ENCODE data around the gene DAPP1.
"Not testable (repeated sequence)": the region's sequence is repeated elsewhere in the genome, so short reads cannot be mapped to it uniquely, and the experiment has no call there.

Gene DAPP1, protein sequence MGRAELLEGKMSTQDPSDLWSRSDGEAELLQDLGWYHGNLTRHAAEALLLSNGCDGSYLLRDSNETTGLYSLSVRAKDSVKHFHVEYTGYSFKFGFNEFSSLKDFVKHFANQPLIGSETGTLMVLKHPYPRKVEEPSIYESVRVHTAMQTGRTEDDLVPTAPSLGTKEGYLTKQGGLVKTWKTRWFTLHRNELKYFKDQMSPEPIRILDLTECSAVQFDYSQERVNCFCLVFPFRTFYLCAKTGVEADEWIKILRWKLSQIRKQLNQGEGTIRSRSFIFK

DNA sequence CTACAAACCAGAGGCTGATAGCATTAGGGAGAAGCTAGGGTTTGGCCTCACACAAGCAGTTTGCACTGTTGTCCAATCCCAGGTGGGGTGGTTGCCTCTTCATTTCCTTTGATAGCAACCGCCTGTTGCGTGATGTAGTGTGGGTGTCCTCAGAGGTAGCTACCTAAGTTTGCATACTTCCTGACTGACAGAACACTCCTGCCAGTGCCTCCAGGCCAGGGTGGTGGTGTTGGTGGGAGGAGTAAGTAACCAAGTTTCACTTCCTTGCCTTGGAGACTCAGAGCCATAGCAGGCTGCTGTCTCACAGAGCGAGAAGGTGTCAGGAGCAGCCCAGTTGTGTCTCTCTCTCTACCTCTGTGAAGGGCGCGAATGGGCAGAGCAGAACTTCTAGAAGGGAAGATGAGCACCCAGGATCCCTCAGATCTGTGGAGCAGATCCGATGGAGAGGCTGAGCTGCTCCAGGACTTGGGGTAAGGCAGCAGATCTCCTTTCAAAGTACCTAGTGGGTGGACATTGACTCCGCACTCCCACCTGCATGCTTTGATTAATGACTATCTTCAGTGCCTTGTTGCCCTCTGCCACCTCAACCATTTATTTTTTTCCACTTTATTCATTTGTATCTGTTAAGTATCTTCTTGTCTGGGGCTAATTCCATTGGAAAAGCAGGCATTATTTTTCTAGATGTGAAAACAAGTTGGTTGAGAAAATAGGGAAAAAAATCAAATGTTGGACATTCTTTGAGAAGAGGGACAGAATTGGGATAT is at the start of gene DAPP1:
TSS of gene DAPP1 (plus strand) at position 283 of the 764 bp plus-strand sequence. CDS start at position 370, 87 bp downstream.
- DNase-seq (ENCODE audit: low read depth) = peak; percentile 38

- not testable (repeated sequence) for DNase-seq (ENCODE audit: low read depth)
Observed at GRCh38 chr4:99770842-99771241, 45.8 kb upstream of the DAPP1 start.

GRCh38 chr4:99783940-99784339 is 32.7 kb upstream of the DAPP1 start:
- no peak for DNase-seq (ENCODE audit: low read depth)

GRCh38 chr4:99784842-99785241 is 31.8 kb upstream of the DAPP1 start:
- no peak for DNase-seq (ENCODE audit: low read depth)

- no peak for DNase-seq (ENCODE audit: low read depth)
Observed at GRCh38 chr4:99790796-99791617, 25.6 kb upstream of the DAPP1 start.

DNA sequence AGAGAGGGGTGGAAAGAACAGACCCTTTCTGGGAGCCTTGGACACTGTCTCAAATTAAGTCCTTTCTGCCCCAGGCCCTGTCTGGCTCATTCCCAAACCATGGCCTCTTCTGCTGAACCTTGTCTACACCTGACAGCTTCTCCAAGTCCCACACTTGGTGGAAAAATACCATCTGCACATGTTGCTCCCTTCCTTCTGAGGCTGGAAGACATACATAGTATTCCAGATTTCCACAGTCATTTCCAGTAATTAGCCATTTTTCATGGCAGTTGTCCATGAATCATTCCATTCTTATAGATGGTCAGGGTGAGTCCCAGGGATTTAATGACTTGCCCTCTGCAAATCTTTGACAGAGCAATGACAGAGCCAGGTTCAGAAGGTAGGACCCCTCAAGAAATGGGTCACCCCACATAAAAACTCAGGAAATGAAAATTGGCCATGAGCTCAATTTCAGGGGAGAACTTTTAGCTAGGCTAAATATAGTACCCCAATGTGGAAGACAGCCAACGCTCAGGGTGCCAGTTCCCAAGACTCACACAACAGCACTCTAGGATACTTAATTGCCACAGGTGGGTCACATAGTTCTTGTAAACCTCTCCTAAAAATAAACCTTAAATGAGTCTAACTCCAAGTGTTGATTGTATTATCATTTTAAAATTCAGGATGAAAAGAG is 16.2 kb upstream of the DAPP1 start:
- no peak for DNase-seq (ENCODE audit: low read depth)

DNA sequence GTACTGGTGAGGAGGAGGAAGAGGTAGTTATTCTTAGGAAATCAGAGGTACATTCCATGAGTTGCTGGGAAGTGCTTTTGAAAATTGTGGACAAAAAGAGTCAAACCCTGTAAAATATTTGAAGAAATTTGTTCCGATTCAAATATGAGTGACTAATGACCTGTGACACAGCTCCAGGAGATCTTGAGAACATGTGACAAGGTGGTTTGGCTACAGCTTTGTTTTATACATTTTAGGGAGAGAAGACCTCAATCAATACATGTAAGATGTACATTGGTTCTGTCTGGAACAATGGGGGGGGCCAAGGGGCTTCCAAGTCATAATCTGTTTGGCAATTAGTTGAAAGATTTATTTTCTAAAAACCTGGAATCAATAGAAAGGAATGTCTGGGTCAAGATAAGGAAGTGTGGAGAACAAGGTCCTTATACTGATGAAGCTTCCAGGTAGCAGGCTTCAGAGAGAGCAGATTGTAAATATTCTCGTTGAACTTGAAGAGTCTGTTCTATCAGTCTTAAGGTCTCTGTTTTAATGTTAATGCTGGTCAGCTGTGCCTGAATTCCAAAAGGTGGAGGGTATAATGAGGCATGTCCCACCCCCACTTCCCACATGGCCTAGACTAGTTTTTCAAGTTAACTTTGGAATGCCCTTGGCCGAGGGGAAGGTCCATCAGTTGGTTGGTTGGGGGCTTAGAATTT is 15.5 kb upstream of the DAPP1 start:
- DNase-seq (ENCODE audit: low read depth) = no peak

- no peak for DNase-seq (ENCODE audit: low read depth)
Observed at GRCh38 chr4:99803566-99804101, 13.0 kb upstream of the DAPP1 start.

DNA sequence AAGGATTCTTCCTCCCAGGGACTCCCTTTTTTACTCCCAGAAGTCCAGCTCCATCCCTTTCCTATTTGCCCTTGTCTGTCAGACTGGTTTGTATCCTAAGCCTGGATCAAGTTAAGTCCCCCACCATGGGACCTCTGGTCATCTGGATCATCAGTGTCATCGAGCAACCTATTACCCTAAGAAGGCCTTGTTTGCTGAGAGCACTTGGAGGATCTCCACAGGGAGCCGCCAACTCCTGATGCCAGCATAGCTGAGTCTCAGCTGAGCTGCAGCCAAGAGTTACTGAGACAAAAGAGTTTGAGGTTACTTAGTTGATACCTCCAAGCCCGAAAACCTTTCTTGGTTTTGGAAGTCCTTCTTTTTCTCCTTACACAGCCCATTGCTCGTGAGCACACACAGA is 10.1 kb upstream of the DAPP1 start:
- DNase-seq (ENCODE audit: low read depth) = no peak

DNA sequence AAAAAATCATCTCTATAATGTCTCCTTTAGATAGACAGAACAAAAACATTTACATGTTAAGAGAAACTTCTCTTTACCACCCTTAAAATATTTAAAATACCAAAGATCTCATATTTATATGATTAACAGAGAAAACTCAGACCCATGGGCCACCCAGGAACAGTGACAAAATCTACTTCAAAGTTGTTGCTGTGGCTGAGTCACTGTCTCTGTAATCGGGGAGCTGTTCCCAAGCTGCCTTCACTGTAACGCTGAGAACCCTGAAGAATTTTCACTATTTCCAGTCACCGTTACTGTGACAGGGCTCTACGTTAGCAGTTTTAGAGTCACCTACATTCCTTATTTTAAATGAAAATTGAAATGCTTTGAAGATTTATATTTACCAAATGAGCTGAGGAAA is 9.0 kb upstream of the DAPP1 start:
- DNase-seq (ENCODE audit: low read depth) = no peak

DNA sequence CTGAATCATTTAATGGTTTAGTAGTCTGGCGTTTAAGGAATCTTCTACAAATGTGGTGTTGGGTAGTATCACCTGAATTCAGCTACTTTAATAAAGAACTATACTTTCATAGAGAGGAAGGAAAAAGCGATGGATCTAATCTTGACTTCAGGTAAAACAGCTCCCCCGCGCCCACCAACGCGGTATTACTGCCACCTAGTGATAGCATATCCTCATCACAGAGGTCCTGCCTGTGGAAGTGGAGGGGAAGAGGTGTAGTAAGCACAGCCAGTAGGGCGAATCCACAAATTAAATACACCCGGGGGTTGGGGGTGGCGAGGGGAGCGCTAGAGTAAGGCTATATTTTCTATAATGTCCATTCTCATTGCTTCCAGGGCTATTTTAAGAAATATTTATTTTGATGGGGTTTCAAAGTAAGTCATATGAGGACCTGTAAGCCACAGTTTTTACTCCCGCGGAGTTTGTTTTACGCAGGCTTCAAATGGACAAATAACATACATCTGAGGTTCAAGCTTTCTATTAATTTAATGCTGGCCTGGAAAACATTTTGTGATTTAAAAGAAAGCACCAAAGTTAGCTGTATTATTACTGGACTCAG is 8.3 kb upstream of the DAPP1 start:
- DNase-seq (ENCODE audit: low read depth) = peak; percentile 17

GRCh38 chr4:99809326-99809725 is 7.3 kb upstream of the DAPP1 start:
- DNase-seq (ENCODE audit: low read depth) = no peak

- no peak for DNase-seq (ENCODE audit: low read depth)
Observed at GRCh38 chr4:99810536-99810935, 6.1 kb upstream of the DAPP1 start.

DNA sequence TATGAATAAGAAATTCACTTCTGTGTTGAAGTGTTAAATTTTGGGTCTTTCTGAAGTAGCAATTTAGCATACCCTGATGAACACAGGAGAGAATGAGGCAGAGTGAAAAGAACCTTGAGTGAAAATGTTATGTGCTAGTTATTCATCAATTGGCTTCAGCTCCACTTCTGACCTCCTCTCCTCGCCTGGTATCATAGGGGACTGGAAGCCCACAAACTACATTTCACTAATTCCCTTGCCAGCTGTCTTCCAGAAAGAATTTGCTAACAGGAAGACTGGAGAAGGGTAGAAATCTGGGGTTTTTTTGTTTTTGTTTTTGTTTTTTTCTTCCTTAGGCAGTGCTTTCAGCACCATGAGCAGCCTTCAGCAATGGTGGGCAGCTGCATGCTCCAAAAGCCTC is 5.5 kb upstream of the DAPP1 start:
- DNase-seq (ENCODE audit: low read depth) = no peak

GRCh38 chr4:99811850-99812249 is 4.8 kb upstream of the DAPP1 start:
- DNase-seq (ENCODE audit: low read depth) = no peak

DNA sequence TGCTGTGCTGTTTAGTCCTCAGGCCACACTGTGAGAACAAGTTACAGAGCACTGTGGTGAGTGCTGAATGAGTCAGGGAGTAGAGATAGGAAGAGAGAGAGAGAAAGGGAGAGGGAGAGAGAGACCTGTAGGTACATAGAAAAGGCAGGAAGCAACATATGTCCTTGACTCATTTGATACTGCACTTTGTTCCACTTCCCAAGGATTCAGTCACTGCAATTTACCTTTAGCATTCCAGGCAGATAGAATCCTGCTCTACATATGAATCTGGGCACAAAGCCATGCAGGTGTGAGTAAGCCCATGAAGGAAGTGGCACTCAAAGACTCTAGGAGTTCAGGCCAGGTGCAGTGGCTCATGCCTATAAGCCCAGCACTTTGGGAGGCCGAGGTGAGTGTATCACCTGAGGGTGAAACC is 1.0 kb upstream of the DAPP1 start:
- DNase-seq (ENCODE audit: low read depth) = no peak

DNA sequence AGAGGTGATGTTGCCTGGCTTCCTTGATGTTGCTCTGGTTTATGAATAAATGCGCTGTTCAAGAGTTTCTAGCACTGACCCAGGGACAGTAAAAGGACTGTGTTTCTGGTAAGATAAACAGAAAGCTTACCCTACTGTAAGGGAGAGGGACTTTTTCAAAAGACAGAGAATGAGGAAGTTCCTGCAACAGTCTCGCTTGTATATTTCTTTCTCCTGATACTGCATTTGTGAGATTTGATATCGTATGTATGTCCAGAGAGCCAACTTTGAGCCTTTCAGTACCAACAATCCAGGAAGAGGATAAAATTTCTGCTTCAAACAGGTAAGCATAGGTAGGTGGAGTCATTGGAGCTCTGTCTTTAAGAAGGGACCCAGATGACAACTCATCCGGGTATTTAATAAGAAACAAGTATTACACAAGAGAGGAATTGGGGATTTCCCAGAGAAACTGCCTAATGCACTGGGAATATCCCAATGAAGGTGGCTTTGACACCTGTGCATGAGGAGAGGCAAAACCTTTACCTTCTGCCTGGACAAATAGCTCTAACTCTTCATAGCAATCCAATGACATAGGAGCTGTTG is 773 bp downstream of the DAPP1 start:
- DNase-seq (ENCODE audit: low read depth) = no peak

DNA sequence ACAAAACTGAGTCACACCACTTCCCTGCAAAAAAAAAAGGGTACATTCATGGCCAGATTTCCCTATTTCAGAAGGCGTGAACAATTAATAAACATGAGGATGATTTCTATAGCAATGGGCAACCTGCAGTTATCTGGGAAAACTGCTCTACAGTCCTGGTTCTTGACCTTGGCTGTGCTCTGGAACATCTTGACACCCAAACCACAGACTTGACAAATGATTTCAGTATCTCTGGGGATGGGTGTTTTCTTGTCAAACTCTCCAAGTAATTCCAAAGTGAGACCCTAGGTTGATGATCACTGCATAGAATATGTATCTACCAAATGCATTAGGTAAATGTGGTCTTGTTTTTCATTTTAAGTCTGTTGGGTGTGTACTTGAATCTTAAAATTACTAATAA is 2.0 kb downstream of the DAPP1 start:
- DNase-seq (ENCODE audit: low read depth) = no peak

DNA sequence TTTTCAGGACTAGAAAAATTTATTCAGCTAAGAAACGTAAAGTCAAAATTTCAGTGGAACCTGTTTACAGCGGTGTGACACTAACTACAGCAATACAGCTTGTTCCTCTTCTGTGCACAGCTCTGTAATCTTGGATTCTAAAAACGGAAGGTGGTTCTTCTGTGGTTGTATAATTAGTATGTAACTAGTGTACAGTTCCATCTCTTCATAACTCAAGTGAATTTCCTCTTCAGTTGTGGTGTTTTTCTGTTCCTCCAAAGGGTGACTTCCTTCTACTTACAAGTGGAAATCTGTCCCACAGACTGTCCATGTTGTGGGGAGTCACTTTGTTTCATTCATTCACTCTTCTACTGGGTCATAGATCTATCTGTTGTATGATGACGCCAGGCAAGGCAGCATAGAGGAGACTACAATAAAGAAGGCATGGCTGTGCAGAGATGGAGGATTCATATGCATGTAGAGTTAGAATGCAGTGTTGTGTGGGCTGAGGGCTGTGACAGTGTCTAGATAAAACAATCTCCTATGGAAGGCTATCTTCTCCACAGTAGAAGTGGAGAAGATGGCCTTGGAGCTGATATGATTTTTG is 5.4 kb downstream of the DAPP1 start:
- DNase-seq (ENCODE audit: low read depth) = no peak

- no peak for DNase-seq (ENCODE audit: low read depth)
Observed at GRCh38 chr4:99822734-99823133, 6.1 kb downstream of the DAPP1 start.
